NCI-H1436 (cell line): Measurements from ENCODE around the gene THSD7A.
A peak's percentile ranks its signal among the peaks of the same experiment; 100 is the strongest.
"Not testable (repeated sequence)": the region's sequence is repeated elsewhere in the genome, so short reads cannot be mapped to it uniquely, and the experiment has no call there.

ENCODE experiments used
- DNase-seq: peaks from one replicate; lab custom pipeline; 2025; lab: John Stamatoyannopoulos, UW

The THSD7A gene

GRCh38 chr7:11458736-11459483 lies 373.1 kb downstream of the THSD7A start:
- no peak for DNase-seq

- DNase-seq, result no peak
Observed at GRCh38 chr7:11457419-11457818, 374.6 kb downstream of the THSD7A start.

- DNase-seq, result no peak
Observed at GRCh38 chr7:11456574-11456973, 375.4 kb downstream of the THSD7A start.

- no peak for DNase-seq
Observed at GRCh38 chr7:11452476-11452875, 379.5 kb downstream of the THSD7A start.

GRCh38 chr7:11450281-11450680 lies 381.7 kb downstream of the THSD7A start:
- DNase-seq, result no peak

GRCh38 chr7:11449316-11449715 lies 382.7 kb downstream of the THSD7A start:
- no peak for DNase-seq

GRCh38 chr7:11448323-11448722 lies 383.7 kb downstream of the THSD7A start:
- no peak for DNase-seq

- DNase-seq, result no peak
Observed at GRCh38 chr7:11447106-11447505, 384.9 kb downstream of the THSD7A start.

- not testable (repeated sequence) for DNase-seq
Observed at GRCh38 chr7:11443934-11444333, 388.1 kb downstream of the THSD7A start.

- no peak for DNase-seq
Observed at GRCh38 chr7:11437994-11438393, 394.0 kb downstream of the THSD7A start.

- no peak for DNase-seq
Observed at GRCh38 chr7:11436773-11437524, 395.0 kb downstream of the THSD7A start.

- no peak for DNase-seq
Observed at GRCh38 chr7:11436316-11436715, 395.7 kb downstream of the THSD7A start.

GRCh38 chr7:11434366-11434765 lies 397.6 kb downstream of the THSD7A start:
- DNase-seq, result no peak

- DNase-seq, result no peak
Observed at GRCh38 chr7:11430841-11431240, 401.2 kb downstream of the THSD7A start.

- DNase-seq, result no peak
Observed at GRCh38 chr7:11430112-11430511, 401.9 kb downstream of the THSD7A start.

GRCh38 chr7:11428877-11429581 lies 403.0 kb downstream of the THSD7A start:
- no peak for DNase-seq

GRCh38 chr7:11427686-11428273 lies 404.2 kb downstream of the THSD7A start:
- DNase-seq, result peak; percentile 66

- no peak for DNase-seq
Observed at GRCh38 chr7:11424006-11424405, 408.0 kb downstream of the THSD7A start.

GRCh38 chr7:11420049-11420448 lies 411.9 kb downstream of the THSD7A start:
- DNase-seq, result no peak

GRCh38 chr7:11416641-11417458 lies 415.1 kb downstream of the THSD7A start:
- no peak for DNase-seq

GRCh38 chr7:11415101-11415500 lies 416.9 kb downstream of the THSD7A start:
- DNase-seq, result no peak

GRCh38 chr7:11413901-11414300 lies 418.1 kb downstream of the THSD7A start:
- no peak for DNase-seq
